Measurements from ENCODE around the gene LRPPRC. TPM values are rescaled to one million over a fixed set of nuclear protein-coding genes. Genes with fewer than 3 reads are reported as not detected.

Gene LRPPRC
- total RNA-seq, 1 experiment from 2014 or later: 253 TPM

- H3K9me3 Mint-ChIP-seq: no peaks in the 10 kb centered on the region
- H3K27ac Mint-ChIP-seq: no peak overlapping the region
- H3K27me3 Mint-ChIP-seq (ENCODE audit: low read depth): no peaks in the 10 kb centered on the region
- DNase-seq (ENCODE audit: low spot score) (no peak), ATAC-seq (no peak)
- TF ChIP-seq ZNF512 (CRISPR knock-in tag; IDR thresholded peaks at IDR 0.05; ENCODE audit: borderline replicate concordance) (no peak), ZNF121 (CRISPR knock-in tag; IDR thresholded peaks at IDR 0.05) (no peak), ATF6 (CRISPR knock-in tag; IDR thresholded peaks at IDR 0.05) (no peak), FOXJ3 (CRISPR knock-in tag; IDR thresholded peaks at IDR 0.05; ENCODE audit: borderline replicate concordance) (no peak), ESRRA (CRISPR knock-in tag; IDR thresholded peaks at IDR 0.05; ENCODE audit: borderline replicate concordance) (no peak), MAX (CRISPR knock-in tag; IDR thresholded peaks at IDR 0.05) (no peak), ZNF138 (CRISPR knock-in tag; conservative IDR thresholded peaks at IDR 0.05) (no peak), SP1 (CRISPR knock-in tag; conservative IDR thresholded peaks at IDR 0.05) (no peak), FOXP4 (CRISPR knock-in tag; IDR thresholded peaks at IDR 0.05) (no peak), NFYB (CRISPR knock-in tag; conservative IDR thresholded peaks at IDR 0.05; ENCODE audit: low read depth) (no peak), SMAD3 (CRISPR knock-in tag; IDR thresholded peaks at IDR 0.05; ENCODE audit: borderline replicate concordance) (no peak), CREM (CRISPR knock-in tag; IDR thresholded peaks at IDR 0.05) (no peak)
- TF ChIP-seq, protein P1, sequence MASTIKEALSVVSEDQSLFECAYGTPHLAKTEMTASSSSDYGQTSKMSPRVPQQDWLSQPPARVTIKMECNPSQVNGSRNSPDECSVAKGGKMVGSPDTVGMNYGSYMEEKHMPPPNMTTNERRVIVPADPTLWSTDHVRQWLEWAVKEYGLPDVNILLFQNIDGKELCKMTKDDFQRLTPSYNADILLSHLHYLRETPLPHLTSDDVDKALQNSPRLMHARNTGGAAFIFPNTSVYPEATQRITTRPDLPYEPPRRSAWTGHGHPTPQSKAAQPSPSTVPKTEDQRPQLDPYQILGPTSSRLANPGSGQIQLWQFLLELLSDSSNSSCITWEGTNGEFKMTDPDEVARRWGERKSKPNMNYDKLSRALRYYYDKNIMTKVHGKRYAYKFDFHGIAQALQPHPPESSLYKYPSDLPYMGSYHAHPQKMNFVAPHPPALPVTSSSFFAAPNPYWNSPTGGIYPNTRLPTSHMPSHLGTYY (CRISPR knock-in tag; IDR thresholded peaks at IDR 0.05): no peak
- H3K36me3 Mint-ChIP-seq: no peaks in the 10 kb centered on the region
- no peaks in the 10 kb centered on the region for H3K4me1 Mint-ChIP-seq
- ChIA-PET CTCF (interaction anchor here (1.0 kb wide), 1 partner anchor 27 kb away, joined by 3 read pairs; no protein-coding TSS in a partner anchor), POLR2A (no interaction called here)
- H3K4me3 Mint-ChIP-seq: no peak overlapping the region
These were observed 147.6 kb downstream of the LRPPRC start for GRCh38 chr2:43848214-43848613.

DNA sequence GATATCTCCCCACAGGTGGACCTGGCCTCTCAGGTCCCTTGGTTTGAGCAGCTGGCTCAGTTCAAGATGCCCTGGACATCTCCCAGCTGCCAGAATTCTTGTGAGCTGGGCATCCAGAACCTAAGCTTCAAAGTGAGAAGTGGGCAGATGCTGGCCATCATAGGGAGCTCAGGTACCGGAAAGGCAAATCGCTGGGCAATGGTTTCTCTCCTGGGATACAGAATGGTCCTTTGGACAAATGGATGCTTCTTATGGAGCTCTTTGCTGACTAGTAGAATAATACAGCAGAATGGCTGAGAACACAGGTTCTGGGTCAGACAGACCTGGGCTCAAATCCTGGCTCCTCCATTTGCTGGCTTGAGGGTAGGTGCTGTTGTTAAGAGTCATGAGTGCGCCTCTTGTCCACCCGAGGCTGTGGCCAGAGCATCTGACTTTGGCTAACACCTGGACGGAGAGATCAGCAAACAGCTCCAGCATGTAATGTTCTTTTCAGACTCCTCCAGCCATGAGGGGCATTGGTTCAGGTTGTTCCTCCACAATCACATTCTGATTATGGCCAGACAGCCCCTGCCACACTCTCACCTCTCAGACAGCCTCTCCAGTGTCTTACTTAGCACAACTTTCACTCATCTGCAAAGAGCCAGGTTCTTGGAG, 149.5 kb downstream of the LRPPRC start:
- no peak for ATAC-seq
- no peaks in the 10 kb centered on the region for H3K4me1 Mint-ChIP-seq
- no peak overlapping the region for H3K27ac Mint-ChIP-seq
- POLR2A ChIA-PET: no interaction called here
- H3K36me3 Mint-ChIP-seq: no peaks in the 10 kb centered on the region
- no peaks in the 10 kb centered on the region for H3K9me3 Mint-ChIP-seq
- DNase-seq (ENCODE audit: low spot score): no peak
- CTCF ChIA-PET: no interaction called here
- no peaks in the 10 kb centered on the region for H3K27me3 Mint-ChIP-seq (ENCODE audit: low read depth)
- no peak for TF ChIP-seq NFE2L1 (CRISPR knock-in tag; IDR thresholded peaks at IDR 0.05)
- TF ChIP-seq ZNF219 (CRISPR knock-in tag; IDR thresholded peaks at IDR 0.05; ENCODE audit: borderline replicate concordance): no peak
- no peak overlapping the region for H3K4me3 Mint-ChIP-seq

DNA sequence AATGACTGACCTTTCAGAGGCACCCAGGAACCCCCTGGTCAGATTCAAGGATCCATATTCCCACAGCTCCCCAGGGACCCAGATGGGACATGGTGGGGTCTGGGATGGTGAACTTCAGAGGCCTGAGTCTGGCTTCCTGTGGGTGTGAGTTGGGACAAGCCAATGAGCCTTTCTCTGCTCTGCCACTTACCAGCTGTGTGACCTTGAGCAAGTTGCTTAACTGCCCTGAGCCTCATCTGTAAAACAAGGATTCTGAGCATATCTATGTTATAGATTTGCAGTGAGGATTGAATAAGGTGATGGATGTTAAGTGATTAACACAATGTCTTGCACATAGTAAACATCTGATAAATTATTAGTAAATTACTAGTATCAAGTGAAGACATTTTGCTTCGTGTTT, 150.6 kb downstream of the LRPPRC start:
- no peaks in the 10 kb centered on the region for H3K9me3 Mint-ChIP-seq
- CTCF ChIA-PET: no interaction called here
- H3K4me1 Mint-ChIP-seq: peaks cover 2% of the 10 kb centered on the region; the same call in 1 of the 2 replicates
- H3K27me3 Mint-ChIP-seq (ENCODE audit: low read depth): no peaks in the 10 kb centered on the region
- H3K27ac Mint-ChIP-seq: no peak overlapping the region
- H3K4me3 Mint-ChIP-seq: no peak overlapping the region
- ATAC-seq (no peak), DNase-seq (ENCODE audit: low spot score) (no peak)
- H3K36me3 Mint-ChIP-seq: no peaks in the 10 kb centered on the region
- POLR2A ChIA-PET: no interaction called here
- TF ChIP-seq, protein P2, sequence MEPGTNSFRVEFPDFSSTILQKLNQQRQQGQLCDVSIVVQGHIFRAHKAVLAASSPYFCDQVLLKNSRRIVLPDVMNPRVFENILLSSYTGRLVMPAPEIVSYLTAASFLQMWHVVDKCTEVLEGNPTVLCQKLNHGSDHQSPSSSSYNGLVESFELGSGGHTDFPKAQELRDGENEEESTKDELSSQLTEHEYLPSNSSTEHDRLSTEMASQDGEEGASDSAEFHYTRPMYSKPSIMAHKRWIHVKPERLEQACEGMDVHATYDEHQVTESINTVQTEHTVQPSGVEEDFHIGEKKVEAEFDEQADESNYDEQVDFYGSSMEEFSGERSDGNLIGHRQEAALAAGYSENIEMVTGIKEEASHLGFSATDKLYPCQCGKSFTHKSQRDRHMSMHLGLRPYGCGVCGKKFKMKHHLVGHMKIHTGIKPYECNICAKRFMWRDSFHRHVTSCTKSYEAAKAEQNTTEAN (CRISPR knock-in tag; IDR thresholded peaks at IDR 0.05): no peak
- TF ChIP-seq TP53 (CRISPR knock-in tag; IDR thresholded peaks at IDR 0.05) (no peak), FOXP4 (CRISPR knock-in tag; IDR thresholded peaks at IDR 0.05) (no peak)
